ENCODE results near the gene ADAD2.
"Not testable (repeated sequence)": the region's sequence is repeated elsewhere in the genome, so short reads cannot be mapped to it uniquely, and the experiment has no call there.

ADAD2 gene

GRCh38 chr16:84198401-84198800 is 7.4 kb downstream of the ADAD2 start:
- no peak for DNase-seq
- no peak overlapping the region for H2BK12ac ChIP-seq (ENCODE audit: low read length)
- no peak overlapping the region for H3K9ac ChIP-seq (ENCODE audit: low read length)
- H2AK5ac ChIP-seq (ENCODE audit: low read length) = no peak overlapping the region
- no peak overlapping the region for H3K27ac ChIP-seq (ENCODE audit: low read depth, low read length)
- no peaks in the 10 kb centered on the region for H3K36me3 ChIP-seq (ENCODE audit: control insufficient read depth in 1 of 2, insufficient read depth in 2 of 2, low read length in 2 of 2)
- H3K4me1 ChIP-seq (ENCODE audit: control insufficient read depth in 1 of 2, insufficient read depth in 2 of 2, low read length in 2 of 2) = peaks cover 2 to 3% of the 10 kb centered on the region in 2 experiments
- no peaks in the 10 kb centered on the region for H3K79me1 ChIP-seq (ENCODE audit: low read length)
- no peaks in the 10 kb centered on the region for H3K27me3 ChIP-seq (ENCODE audit: insufficient read depth, low read length)
- H2BK120ac ChIP-seq (ENCODE audit: insufficient read depth, low read length, poor library complexity) = no peak overlapping the region
- WGBS (ENCODE audit: extremely low coverage, insufficient coverage, insufficient read length) = no CpG with 5 or more reads among the region's 10 CpGs
- no peak overlapping the region for H3K14ac ChIP-seq (ENCODE audit: low read length)
- H3K18ac ChIP-seq (ENCODE audit: low read length) = no peak overlapping the region
- H3K9me3 ChIP-seq (ENCODE audit: insufficient read depth, low read depth, low read length) = no peaks in the 10 kb centered on the region
- no peak overlapping the region for H3K4ac ChIP-seq (ENCODE audit: low read depth, low read length)
- no peak overlapping the region for H3K4me2 ChIP-seq (ENCODE audit: low read length)
- no peak overlapping the region for H3K4me3 ChIP-seq (ENCODE audit: low read depth, low read length)
- H2AFZ ChIP-seq (ENCODE audit: insufficient read depth, low read length, poor library complexity) = no peak overlapping the region
- no peak overlapping the region for H4K8ac ChIP-seq (ENCODE audit: low read depth, low read length)
- H3K23ac ChIP-seq (ENCODE audit: low read length) = no peak overlapping the region
- no peak overlapping the region for H4K91ac ChIP-seq (ENCODE audit: low read depth, low read length)
- H3K79me2 ChIP-seq (ENCODE audit: control insufficient read depth, insufficient read depth, low read length, poor library complexity) = no peaks in the 10 kb centered on the region
- no peak overlapping the region for H2BK5ac ChIP-seq (ENCODE audit: low read depth, low read length, poor library complexity)
- no peak overlapping the region for H4K12ac ChIP-seq (ENCODE audit: low read depth, low read length)

- H3K9ac ChIP-seq (ENCODE audit: low read length) = no peak overlapping the region
- H3K4me1 ChIP-seq (ENCODE audit: control insufficient read depth in 1 of 2, insufficient read depth in 2 of 2, low read length in 2 of 2) = peaks cover 2 to 3% of the 10 kb centered on the region in 2 experiments
- H3K27me3 ChIP-seq (ENCODE audit: insufficient read depth, low read length) = no peaks in the 10 kb centered on the region
- no peaks in the 10 kb centered on the region for H3K79me2 ChIP-seq (ENCODE audit: control insufficient read depth, insufficient read depth, low read length, poor library complexity)
- H4K12ac ChIP-seq (ENCODE audit: low read depth, low read length) = no peak overlapping the region
- H2AFZ ChIP-seq (ENCODE audit: insufficient read depth, low read length, poor library complexity) = no peak overlapping the region
- DNase-seq = no peak
- H4K91ac ChIP-seq (ENCODE audit: low read depth, low read length) = no peak overlapping the region
- no CpG with 5 or more reads among the region's 13 CpGs for WGBS (ENCODE audit: extremely low coverage, insufficient coverage, insufficient read length)
- H3K14ac ChIP-seq (ENCODE audit: low read length) = no peak overlapping the region
- H3K79me1 ChIP-seq (ENCODE audit: low read length) = no peaks in the 10 kb centered on the region
- no peak overlapping the region for H3K4ac ChIP-seq (ENCODE audit: low read depth, low read length)
- H2BK12ac ChIP-seq (ENCODE audit: low read length) = no peak overlapping the region
- no peak overlapping the region for H3K18ac ChIP-seq (ENCODE audit: low read length)
- H3K27ac ChIP-seq (ENCODE audit: low read depth, low read length) = no peak overlapping the region
- H2BK120ac ChIP-seq (ENCODE audit: insufficient read depth, low read length, poor library complexity) = no peak overlapping the region
- no peak overlapping the region for H3K23ac ChIP-seq (ENCODE audit: low read length)
- no peak overlapping the region for H4K8ac ChIP-seq (ENCODE audit: low read depth, low read length)
- no peak overlapping the region for H3K4me2 ChIP-seq (ENCODE audit: low read length)
- H3K9me3 ChIP-seq (ENCODE audit: insufficient read depth, low read depth, low read length) = no peaks in the 10 kb centered on the region
- no peak overlapping the region for H2AK5ac ChIP-seq (ENCODE audit: low read length)
- H2BK5ac ChIP-seq (ENCODE audit: low read depth, low read length, poor library complexity) = no peak overlapping the region
- H3K36me3 ChIP-seq (ENCODE audit: control insufficient read depth in 1 of 2, insufficient read depth in 2 of 2, low read length in 2 of 2) = no peaks in the 10 kb centered on the region
- H3K4me3 ChIP-seq (ENCODE audit: low read depth, low read length) = no peak overlapping the region
Observed at GRCh38 chr16:84199097-84199496, 8.1 kb downstream of the ADAD2 start.

- Histone ChIP-seq H3K23ac (ENCODE audit: low read length) (no peak overlapping the region), H2AFZ (ENCODE audit: insufficient read depth, low read length, poor library complexity) (no peak overlapping the region), H4K8ac (ENCODE audit: low read depth, low read length) (no peak overlapping the region), H3K4me2 (ENCODE audit: low read length) (no peak overlapping the region), H3K14ac (ENCODE audit: low read length) (no peak overlapping the region), H3K79me1 (ENCODE audit: low read length) (no peaks in the 10 kb centered on the region), H3K9ac (ENCODE audit: low read length) (no peak overlapping the region), H3K4me3 (ENCODE audit: low read depth, low read length) (no peak overlapping the region), H3K9me3 (ENCODE audit: insufficient read depth, low read depth, low read length) (no peaks in the 10 kb centered on the region), H3K18ac (ENCODE audit: low read length) (no peak overlapping the region), H2BK120ac (ENCODE audit: insufficient read depth, low read length, poor library complexity) (no peak overlapping the region), H3K27ac (ENCODE audit: low read depth, low read length) (no peak overlapping the region), H3K79me2 (ENCODE audit: control insufficient read depth, insufficient read depth, low read length, poor library complexity) (no peaks in the 10 kb centered on the region), H3K27me3 (ENCODE audit: insufficient read depth, low read length) (no peaks in the 10 kb centered on the region), H2BK5ac (ENCODE audit: low read depth, low read length, poor library complexity) (no peak overlapping the region), H3K36me3 (ENCODE audit: control insufficient read depth in 1 of 2, insufficient read depth in 2 of 2, low read length in 2 of 2) (no peaks in the 10 kb centered on the region), H3K4me1 (ENCODE audit: control insufficient read depth in 1 of 2, insufficient read depth in 2 of 2, low read length in 2 of 2) (peaks cover 2 to 3% of the 10 kb centered on the region in 2 experiments), H2BK12ac (ENCODE audit: low read length) (no peak overlapping the region), H4K12ac (ENCODE audit: low read depth, low read length) (no peak overlapping the region), H4K91ac (ENCODE audit: low read depth, low read length) (no peak overlapping the region), H2AK5ac (ENCODE audit: low read length) (no peak overlapping the region), H3K4ac (ENCODE audit: low read depth, low read length) (no peak overlapping the region)
- WGBS (ENCODE audit: extremely low coverage, insufficient coverage, insufficient read length) = no CpG with 5 or more reads among the region's 10 CpGs
- peak in 1 of 2 donors; percentile 26 for DNase-seq
Observed at GRCh38 chr16:84199861-84200260, 8.9 kb downstream of the ADAD2 start.

- H3K9me3 ChIP-seq (ENCODE audit: insufficient read depth, low read depth, low read length); H3K27ac ChIP-seq (ENCODE audit: low read depth, low read length); H3K4me3 ChIP-seq (ENCODE audit: low read depth, low read length); H4K91ac ChIP-seq (ENCODE audit: low read depth, low read length); H4K8ac ChIP-seq (ENCODE audit: low read depth, low read length); H2AFZ ChIP-seq (ENCODE audit: insufficient read depth, low read length, poor library complexity); H3K14ac ChIP-seq (ENCODE audit: low read length); H3K4me2 ChIP-seq (ENCODE audit: low read length); H2BK5ac ChIP-seq (ENCODE audit: low read depth, low read length, poor library complexity); H3K36me3 ChIP-seq (ENCODE audit: control insufficient read depth in 1 of 2, insufficient read depth in 2 of 2, low read length in 2 of 2); H2BK12ac ChIP-seq (ENCODE audit: low read length); H3K9ac ChIP-seq (ENCODE audit: low read length); H4K12ac ChIP-seq (ENCODE audit: low read depth, low read length); H2BK120ac ChIP-seq (ENCODE audit: insufficient read depth, low read length, poor library complexity); H2AK5ac ChIP-seq (ENCODE audit: low read length); H3K18ac ChIP-seq (ENCODE audit: low read length); H3K4me1 ChIP-seq (ENCODE audit: control insufficient read depth in 1 of 2, insufficient read depth in 2 of 2, low read length in 2 of 2); H3K4ac ChIP-seq (ENCODE audit: low read depth, low read length); H3K27me3 ChIP-seq (ENCODE audit: insufficient read depth, low read length); DNase-seq; H3K79me1 ChIP-seq (ENCODE audit: low read length); H3K79me2 ChIP-seq (ENCODE audit: control insufficient read depth, insufficient read depth, low read length, poor library complexity); H3K23ac ChIP-seq (ENCODE audit: low read length): not testable (repeated sequence)
- WGBS (ENCODE audit: extremely low coverage, insufficient coverage, insufficient read length) = no CpG with 5 or more reads among the region's 26 CpGs
Observed at GRCh38 chr16:84204551-84204950, 13.6 kb downstream of the ADAD2 start.
